Activated T-cell treated with anti-CD3 and anti-CD28 coated beads for 24 hours (primary cell): ENCODE data around the gene ADPRHL1.
"Not testable (repeated sequence)": the region's sequence is repeated elsewhere in the genome, so short reads cannot be mapped to it uniquely, and the experiment has no call there.

ENCODE experiments used
- DNase-seq: peaks from one replicate; pipeline ENCODE4 v3.0.0-alpha.2; 2020; ENCODE audit warnings: low read depth

ADPRHL1 gene

GRCh38 chr13:113400621-113401451, 52.5 kb downstream of the ADPRHL1 start:
- no peak for DNase-seq

GRCh38 chr13:113399755-113400149, 53.5 kb downstream of the ADPRHL1 start:
- no peak for DNase-seq

- DNase-seq: no peak
These were observed 54.1 kb downstream of the ADPRHL1 start for GRCh38 chr13:113398963-113399754.

GRCh38 chr13:113397608-113398425, 55.5 kb downstream of the ADPRHL1 start:
- DNase-seq: no peak

GRCh38 chr13:113394339-113394640, 59.0 kb downstream of the ADPRHL1 start:
- DNase-seq: no peak

GRCh38 chr13:113393563-113394338, 59.5 kb downstream of the ADPRHL1 start:
- peak; percentile 77 for DNase-seq

- no peak for DNase-seq
These were observed 60.1 kb downstream of the ADPRHL1 start for GRCh38 chr13:113393226-113393562.

GRCh38 chr13:113390874-113391497, 62.3 kb downstream of the ADPRHL1 start:
- DNase-seq: no peak

GRCh38 chr13:113389586-113389985, 63.7 kb downstream of the ADPRHL1 start:
- DNase-seq: not testable (repeated sequence)

GRCh38 chr13:113387396-113387795, 65.9 kb downstream of the ADPRHL1 start:
- DNase-seq: no peak

- no peak for DNase-seq
These were observed 70.2 kb downstream of the ADPRHL1 start for GRCh38 chr13:113383089-113383488.

- not testable (repeated sequence) for DNase-seq
These were observed 70.7 kb downstream of the ADPRHL1 start for GRCh38 chr13:113382542-113382941.

- DNase-seq: no peak
These were observed 74.5 kb downstream of the ADPRHL1 start for GRCh38 chr13:113378825-113379224.

- no peak for DNase-seq
These were observed 78.6 kb downstream of the ADPRHL1 start for GRCh38 chr13:113374511-113375175.

- no peak for DNase-seq
These were observed 79.3 kb downstream of the ADPRHL1 start for GRCh38 chr13:113373811-113374485.

- not testable (repeated sequence) for DNase-seq
These were observed 81.6 kb downstream of the ADPRHL1 start for GRCh38 chr13:113371701-113372100.

- DNase-seq: no peak
These were observed 82.2 kb downstream of the ADPRHL1 start for GRCh38 chr13:113371061-113371460.

- DNase-seq: no peak
These were observed 83.4 kb downstream of the ADPRHL1 start for GRCh38 chr13:113369881-113370280.

GRCh38 chr13:113369189-113369588, 84.1 kb downstream of the ADPRHL1 start:
- no peak for DNase-seq

GRCh38 chr13:113368353-113368752, 84.9 kb downstream of the ADPRHL1 start:
- DNase-seq: not testable (repeated sequence)
